ENCODE measurements around the gene SPON2. TPM values are rescaled to one million over a fixed set of nuclear protein-coding genes. Genes with fewer than 3 reads are reported as not detected.

SPON2 gene
- total RNA-seq = 0.47 and 3.7 TPM in 2 replicates
- 4.1 TPM for polyA plus RNA-seq (2012)

DNA sequence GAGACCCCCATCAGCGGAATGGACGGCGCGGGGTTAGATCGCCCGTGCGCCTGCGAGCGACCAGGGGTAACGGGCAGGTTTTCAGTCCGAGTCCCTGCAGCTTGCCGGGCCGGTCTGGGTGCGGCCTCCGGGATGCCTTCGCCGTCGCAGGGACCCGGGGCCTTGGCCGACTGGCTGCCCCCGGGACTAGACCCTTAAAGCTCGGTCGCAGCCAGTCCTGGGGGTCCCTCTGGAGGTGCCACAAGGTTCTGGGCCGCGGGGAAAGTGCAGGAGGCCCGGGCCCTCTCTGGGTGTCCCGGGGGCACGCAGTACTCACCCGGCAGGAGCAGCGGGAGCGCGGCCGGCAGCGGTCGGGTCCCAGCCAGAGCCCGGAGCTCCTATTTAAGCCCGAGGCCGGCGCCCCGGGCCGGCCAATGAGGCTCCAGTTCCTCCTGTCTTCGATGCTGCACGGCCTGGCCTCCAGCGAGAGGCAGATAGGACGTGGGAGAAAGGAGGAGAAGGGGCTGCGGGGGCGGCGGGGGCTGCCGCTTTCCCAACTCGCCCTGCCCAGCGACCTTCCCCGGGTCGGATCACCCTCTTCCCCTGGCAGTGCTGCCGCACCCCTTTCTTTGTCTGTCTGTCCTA is at the start of gene SPON2:
Gene SPON2, minus strand, starts transcription at position 356 of the 624 bp plus-strand sequence.
- DNase-seq (ENCODE audit: low read depth) = no peak

DNA sequence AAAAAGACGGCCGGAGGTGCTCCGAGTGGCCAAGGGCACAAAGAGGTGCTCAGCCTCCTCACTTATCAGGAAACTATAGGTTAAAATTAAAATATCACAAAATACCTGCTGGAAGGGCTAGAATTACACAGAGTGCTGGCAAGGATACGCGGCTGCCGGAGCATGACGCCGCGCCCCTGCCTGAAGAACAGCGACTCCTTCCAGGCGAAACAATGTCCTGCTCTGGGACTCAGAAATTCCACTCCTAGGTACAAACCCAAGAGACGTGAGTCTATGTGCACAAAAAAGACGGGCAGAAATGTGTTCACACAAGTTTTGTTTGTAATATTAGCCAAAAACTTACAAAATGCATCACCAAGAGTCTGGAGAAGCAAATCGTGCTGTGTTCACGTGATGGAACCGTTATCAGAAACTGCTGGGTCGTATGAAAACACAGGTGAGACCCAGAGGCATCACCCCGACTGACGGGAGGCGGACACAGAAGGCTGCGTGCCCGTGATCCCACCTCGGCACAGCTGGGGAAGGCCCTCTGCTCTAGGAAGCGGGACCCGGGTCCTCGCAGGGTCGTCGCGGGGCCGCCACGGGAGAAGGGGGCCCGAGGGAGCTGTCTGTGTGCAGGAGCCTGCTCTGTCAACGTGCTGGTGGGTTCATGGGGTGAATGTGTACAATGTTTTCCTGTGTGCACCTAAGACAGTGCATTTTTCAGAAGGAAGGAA is 48.9 kb upstream of the SPON2 start:
- no peak for DNase-seq (ENCODE audit: low read depth)

DNA sequence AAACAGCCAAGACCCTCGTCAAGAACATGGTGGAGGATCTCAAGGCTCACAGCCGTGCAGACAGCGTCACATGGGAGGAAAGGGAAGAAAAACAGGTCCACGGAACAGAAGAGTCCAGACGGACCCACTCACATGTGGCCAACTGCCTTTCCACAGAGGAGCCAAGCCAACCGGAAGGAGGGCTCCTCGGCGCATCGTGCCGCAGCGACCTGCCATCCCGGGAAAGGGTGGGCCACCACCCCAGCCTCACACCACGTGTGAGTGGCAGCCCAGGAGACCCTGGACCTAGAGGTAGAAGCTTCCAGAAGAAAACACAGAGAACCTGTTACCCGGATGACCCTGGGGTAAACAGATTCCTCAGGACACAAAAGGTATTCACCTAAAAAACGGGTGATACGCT is 48.2 kb upstream of the SPON2 start:
- DNase-seq (ENCODE audit: low read depth) = no peak

DNA sequence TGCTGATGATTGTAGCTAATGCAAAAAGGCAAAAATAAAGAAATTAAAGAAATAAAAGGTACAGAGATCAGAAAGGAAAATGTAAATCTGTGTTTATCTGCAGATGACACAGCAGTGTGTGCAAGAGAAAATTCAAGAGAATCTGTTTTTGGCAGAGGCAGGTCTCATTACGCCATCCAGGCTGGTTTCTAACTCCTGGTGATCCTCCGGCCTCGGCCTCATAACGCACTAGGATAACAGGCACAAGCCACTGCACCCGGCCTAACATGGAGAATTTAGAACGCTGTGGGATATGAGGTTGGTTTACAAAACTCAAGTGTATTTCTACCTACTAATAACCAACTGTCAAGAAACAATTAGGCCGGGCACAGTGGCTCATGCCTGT is 47.2 kb upstream of the SPON2 start:
- DNase-seq (ENCODE audit: low read depth) = no peak

DNA sequence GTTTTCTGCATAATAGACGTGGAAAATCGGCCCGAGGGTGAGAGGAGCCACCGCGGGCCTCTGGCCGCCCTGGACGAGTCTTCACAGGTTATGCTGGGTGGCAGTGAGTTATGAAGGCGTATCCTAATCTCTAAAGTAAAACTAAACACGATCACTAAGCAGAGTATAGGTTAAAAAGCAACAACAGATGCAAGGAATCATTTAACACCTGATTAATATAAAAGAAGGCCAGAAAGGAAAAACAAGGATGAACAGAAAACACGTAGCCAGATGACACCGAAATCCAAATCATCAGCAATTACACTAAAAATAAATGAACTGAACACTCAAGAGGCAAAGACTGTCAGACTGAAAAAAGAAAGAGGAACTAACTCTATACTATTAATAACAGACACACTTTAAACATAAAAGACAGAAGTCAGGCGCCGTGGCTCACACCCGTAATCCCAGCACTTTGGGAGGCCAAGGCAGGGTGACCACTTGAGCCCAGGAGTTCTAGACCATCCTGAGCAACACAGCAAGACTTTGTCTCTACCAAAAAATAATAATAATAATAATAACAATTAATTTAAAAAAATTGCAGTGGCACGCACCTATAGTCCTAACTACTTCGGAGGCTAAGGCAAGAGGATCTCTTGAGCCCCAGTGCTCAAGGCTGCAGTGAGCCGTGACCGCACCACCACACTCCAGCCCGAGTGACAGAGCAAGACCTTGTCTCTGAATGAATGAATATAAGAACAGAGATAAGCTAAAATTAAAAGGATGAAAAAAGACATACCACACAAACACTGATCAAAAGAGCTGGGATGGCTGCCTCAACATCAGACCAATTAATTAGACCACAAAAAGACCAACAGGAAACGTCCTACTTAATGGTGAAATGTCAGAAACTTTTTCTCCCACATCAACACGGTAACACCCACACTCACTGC is 46.5 kb upstream of the SPON2 start:
- DNase-seq (ENCODE audit: low read depth) = no peak

DNA sequence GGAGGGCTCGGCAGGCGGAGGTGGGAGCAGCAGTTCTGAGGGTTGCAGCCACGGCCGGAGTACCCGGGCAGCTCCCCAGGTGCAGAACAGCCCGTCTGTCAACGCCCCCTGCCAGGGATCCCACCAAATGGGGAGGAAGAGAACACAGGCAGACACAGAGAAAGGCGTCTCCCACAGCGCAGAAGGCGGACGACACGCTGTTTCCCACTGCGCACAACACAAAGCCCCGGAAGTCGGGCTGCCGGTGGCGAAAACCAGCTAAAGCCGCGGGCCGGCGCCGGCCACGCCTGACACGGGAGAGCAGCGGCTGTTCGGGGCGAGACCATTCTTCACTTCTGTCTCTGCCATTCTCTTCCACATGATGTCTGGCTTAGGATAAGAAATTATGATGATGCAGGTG is 45.0 kb upstream of the SPON2 start:
- DNase-seq (ENCODE audit: low read depth) = no peak

DNA sequence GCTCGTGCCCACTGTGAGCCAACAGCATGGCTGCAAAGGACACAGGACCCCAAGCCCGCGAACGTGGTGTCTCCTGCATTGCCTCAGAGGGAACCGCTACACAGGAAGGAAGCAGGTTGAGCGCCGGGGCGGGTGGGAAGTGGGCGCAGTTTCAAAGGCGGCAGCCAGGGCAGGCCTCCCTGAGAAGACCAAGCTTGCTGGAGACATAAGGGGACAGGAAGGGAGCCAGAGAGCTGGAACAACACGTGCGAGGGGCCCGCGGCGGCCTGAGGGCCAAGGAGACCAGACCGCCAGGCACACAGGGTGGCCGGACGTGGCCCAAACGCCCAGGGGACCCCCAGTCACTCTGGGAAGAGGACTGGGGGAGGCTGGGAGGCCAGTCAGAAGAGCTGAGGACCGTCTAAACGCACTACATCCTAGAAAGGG is 44.5 kb upstream of the SPON2 start:
- DNase-seq (ENCODE audit: low read depth) = no peak

DNA sequence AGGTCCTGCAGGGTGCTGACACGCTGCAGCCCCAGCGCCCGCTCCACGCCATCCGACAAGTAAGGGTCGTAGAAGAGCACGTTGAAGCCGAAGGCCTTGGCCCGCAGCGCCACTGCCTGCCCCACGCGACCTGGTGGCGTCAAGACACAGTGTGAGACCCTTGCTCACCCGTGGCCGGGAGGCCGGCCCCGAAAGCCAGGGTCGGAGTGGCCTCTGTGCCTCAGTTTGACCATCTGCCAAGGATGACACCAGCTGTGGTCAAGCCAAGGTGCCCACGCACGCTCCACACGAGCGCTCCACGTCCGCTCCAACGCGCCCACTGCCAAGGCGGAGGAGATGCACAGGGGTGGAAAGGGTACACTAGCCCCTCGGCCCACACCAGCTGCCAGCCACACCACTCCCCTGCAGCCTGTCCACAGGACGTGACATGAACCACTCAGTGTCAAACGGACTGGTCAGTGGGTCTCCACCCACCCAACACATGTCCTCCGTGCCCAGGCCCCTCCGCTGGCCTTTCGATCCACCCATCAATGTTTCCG is 43.8 kb upstream of the SPON2 start:
- DNase-seq (ENCODE audit: low read depth) = no peak

DNA sequence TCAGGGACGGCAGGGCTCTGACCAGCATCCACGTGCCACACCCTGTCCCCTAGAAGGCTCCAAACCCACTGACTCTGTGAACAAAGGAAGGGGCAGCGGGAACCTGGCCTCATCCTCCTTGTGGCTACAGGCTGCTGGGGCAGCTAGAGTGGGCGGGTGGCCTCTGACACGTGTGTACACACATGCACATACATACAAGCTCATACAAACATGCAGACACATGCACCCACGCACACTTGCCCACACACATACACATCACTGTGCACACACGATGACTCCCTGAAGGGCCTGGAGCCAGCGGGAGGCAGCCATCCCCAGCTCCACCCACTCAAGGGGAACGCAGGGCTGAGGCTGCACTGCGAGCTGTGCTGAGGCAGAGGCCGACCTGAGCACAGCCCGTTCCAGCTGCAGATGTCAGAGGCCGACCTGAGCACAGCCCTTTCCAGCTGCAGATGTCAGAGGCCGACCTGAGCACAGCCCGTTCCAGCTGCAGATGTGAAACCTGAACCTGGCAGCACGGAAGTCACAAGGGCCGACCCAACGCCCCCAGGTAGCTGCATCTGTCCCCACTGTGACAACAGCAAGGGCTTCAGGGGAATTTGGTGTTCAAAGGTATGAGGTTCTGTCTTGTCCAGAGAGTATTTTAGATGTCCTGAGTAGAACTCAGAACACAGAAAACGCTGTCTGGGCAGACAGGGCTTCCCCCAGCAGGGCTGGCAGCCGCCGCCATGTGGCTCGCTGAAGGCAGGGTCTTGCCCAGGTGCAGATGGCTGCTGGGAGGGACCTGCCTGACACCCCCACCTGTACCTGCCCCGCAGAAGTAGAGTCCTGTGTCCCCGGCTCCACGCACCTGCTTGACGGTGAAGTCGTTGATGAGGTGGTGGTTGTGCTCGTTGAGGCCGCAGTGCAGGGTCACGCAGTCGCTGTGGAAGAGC is 43.0 kb upstream of the SPON2 start:
- no peak for DNase-seq (ENCODE audit: low read depth)

DNA sequence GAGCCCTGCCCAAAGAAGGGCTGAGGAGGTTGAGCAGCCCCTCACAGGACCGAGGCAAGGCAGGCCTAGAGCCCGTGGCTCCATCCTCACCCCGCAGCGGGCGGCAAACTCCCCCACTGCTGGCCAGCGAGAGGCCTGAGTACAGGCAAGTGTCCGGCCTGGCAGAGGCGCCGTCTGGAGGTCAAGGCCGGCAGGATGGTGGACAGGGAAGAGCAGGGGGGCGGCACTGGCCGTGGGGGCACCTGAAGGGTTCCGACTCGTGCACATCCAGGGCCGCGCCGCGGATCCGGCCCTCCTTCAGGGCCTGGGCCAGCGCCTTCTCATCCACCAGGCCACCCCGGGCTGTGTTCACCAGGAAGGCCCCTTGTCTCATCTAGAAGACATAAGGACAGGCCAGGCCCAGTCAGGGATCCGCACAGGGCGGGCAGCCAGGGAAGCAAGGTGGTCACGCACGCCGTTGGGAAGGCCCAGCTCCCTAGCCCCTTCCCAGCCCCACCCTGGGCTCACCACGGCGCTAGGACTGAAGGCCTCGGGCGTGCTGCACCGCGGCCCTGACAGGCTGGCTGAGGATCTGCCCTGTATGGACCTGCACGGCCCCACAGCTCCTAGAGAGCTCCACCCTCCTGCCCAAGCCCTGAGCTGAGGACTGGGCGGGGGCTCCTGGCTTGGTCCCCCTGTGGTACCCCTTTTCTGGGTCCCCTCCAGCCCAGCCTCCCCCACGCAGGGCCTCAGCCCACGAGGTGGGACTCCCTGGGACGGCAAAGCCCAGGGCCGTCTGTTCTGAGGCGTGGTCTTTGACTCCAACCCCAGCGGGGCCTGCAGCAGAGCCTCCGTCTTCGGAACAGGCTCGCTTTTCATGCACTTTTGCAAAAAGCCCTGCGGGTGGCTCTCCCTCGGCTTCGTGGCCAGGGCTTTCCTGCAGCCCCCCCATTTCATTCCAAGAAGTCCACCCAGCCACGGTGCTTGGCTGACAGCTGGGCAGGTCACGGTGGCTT is 42.0 kb upstream of the SPON2 start:
- no peak for DNase-seq (ENCODE audit: low read depth)

DNA sequence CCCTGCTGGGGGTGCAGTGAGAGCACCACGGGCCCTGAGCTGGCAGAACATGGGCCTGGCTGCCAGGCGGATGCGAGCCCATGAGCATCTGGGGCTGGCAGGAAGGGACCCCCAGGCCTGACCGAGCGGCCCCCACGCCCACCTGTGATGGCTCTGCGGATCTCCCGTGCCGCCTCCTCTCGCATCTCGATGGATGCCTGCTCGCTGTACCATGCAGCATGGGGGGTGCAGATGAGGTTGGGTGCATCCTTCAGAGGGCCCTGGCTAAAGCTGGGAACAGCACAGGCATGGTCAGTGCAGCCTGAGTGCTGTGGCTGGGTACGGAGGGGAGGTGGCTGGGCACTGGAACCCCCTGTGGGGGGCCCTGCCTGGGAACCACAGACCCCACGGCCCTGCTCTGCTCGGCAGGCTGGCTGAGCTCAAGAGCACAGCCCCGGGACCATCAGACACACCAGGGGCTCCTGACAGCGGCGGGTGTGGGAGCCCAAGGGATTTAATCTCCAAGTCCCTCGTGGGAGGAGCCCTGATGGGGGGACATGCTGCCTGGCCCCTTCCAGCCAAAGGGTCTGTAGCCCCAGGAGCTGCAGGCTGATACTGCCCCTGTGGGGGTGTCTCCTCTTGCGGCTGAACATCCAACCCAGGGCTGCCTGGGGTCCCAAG is 41.1 kb upstream of the SPON2 start:
- no peak for DNase-seq (ENCODE audit: low read depth)

DNA sequence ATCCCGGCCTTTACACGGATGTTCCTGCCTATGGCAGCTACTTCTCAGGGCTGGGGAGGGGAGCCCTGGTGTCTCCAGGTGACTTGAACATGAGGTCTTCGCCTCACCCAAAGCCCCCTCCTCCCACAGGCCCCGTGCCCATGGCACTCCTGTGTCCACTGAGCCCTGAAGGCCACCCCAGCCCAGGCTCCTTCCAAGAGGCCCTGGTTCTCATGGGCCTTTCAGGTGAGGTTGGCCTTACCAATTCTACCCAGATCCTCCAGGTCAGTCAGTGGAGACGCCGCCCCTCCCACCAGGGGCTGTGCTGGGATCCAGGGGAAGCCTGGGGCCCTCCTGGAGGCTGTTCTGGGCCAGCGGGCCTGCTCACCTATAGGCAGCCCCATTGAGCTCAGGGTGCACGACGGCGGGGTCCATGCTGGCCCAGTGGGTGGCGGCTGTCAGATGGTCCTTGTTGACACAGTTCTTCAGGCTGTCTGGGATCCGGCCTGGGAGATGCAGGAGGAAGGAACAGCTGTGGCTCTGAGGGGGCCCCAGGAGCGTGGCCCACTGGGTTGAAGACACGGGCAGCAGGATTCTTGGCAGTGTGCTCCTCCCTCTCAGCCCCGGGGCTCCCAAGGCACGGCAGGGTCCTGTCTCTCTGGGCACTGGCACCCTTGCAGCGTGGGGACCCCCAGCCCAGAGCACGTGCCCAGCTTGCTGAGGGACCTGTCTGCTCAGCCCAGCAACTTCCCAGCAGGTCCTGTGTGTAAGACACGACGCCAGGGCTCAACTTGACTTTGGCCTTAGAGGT is 40.4 kb upstream of the SPON2 start:
- no peak for DNase-seq (ENCODE audit: low read depth)

DNA sequence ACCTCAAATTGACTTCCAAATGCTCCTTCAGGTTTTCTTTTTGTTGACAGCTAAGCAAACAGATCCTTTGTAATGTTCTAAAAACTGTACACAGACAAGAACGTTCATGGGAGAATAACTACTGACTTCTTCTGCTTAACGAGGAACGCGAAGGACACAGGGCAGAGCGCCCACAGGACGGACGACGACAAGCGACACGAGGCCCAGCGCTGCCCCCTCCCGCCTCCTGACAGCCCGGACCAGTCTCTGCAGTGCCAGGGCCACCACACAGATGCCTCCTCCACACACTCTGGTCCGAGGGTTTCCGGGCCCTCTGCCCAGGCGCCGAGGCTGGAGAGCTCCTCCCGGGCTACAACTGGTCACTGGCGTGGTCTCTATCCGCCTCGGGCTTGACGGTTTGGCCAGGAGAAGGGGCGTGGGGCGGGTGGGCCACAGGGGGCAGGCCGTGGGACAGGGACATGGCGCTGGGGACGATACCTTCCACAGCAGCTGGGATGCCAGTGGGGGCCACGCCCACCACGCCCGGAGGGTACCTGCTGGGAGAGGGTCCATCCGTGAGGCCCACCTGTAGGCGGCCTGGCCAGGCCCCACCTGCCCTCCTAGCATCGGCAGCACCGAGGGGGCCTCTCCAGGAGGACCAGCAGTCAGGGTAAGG is 39.6 kb upstream of the SPON2 start:
- DNase-seq (ENCODE audit: low read depth) = no peak

DNA sequence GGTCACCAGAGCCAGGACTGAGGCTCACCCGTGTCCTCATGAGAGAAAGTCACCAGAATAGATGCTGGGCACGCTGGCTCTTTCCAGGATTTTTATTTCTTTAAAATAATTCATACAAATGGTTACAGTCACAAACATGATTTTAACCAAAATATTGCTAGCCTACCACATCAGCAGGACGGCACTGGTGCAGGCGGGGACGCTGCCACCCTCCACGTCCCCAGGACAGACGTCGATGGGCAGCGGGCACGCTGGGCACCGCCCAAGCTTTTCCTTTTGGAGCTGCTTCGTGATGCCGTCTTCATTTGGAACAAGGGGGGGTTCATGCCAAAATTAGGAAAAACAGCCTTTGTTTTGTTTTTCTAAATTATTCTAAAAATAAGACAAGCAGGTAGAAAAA is 39.0 kb upstream of the SPON2 start:
- DNase-seq (ENCODE audit: low read depth) = no peak

DNA sequence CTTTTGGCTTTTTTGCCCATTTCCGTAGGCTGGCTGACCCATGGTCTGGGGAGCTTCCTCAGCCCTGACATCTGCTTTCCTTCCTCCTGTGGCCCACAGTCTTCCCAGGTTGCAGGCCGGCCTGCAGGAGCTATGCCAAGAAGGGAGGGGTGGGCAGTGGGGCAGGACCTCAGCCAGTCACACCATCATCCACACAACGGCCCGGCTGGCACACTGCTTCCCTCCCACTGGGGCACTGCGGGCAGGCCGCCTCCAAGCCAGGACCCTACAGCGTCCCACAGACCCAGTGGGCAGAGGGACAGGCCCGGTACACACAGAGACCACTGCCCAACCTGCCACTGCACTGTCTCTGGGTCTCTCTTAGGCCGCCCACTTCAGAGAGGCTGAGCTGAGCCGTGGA is 38.6 kb upstream of the SPON2 start:
- DNase-seq (ENCODE audit: low read depth) = no peak

DNA sequence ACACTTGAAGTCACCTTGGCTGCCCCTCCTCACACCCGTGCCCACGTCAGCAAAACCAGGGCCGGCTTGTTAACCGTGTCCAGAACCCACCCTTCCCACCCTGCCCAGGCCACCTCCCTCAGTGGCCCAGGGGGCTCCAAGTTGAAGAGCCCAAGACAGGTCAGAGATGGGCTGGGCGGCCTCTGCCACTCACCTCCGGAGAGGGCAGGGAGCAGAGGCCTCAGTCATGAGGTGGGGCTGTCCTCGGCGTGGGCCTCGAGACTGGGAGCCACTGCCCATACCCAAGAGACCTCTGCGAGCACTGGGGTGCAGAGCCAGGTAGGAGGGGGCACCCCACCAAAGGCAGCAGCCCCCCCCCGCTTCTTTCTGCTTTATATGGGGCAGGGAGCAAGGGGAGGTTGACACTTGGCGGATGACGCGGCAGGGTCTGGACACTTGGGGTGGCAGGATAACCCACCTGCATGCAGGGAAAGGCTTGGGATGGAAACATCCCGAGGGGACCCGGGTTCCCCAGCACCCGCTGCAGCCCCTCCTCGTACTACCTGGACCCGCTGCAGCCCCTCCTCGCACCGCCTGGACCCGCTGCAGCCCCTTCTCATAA is 38.0 kb upstream of the SPON2 start:
- no peak for DNase-seq (ENCODE audit: low read depth)

DNA sequence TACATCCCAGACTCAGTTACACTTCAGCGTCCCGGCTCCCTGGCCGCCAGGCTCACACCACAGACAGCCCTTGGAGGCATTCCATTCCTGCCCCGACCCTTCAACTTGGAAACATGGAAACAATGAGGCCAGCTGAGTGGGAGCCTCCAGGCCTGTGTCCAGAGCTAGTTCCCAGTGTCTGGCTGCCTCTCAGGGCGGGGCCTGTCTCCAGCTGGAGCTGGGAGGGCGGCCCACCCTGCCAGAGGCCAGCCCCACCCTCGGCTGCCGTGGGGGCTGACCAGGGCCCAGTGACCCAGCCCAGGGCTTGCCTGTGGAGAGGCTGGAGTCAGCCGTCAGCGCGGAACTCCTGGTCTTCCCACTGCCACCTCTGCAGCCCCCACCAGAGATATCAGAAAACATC is 37.4 kb upstream of the SPON2 start:
- peak; percentile 83 for DNase-seq (ENCODE audit: low read depth)
